HL-60 (cell line): ENCODE data around the gene DOCK6.

Source experiments
- DNase-seq, 2 experiments: peaks; one replicate each; pipeline ENCODE4 v3.0.0-alpha.2; 2010 to 2020; ENCODE audit warnings: low read depth in 1 of 2, low spot score in 1 of 2
- H3K27ac ChIP-seq: fragments of 250-450 bp; sonication (Bioruptor Pico); replicated peaks from 2 replicates; pipeline ENCODE4 v1.5.1; 2020; ENCODE audit warnings: mild to moderate bottlenecking, moderate library complexity
- H3K27me3 ChIP-seq: fragments of 250-450 bp; sonication (Bioruptor Pico); 2 replicates; pipeline ENCODE4 v1.5.1; 2021; ENCODE audit warnings: mild to moderate bottlenecking, moderate library complexity; ENCODE audit not compliant: insufficient read depth, poor library complexity, severe bottlenecking
- H3K4me3 ChIP-seq: replicated peaks from 2 replicates; pipeline ENCODE4 v1.5.1; 2011; ENCODE audit warnings: mild to moderate bottlenecking, control low read depth, low read length; ENCODE audit not compliant: insufficient read depth
- GABPA ChIP-seq: IDR thresholded peaks from 2 replicates; pipeline ENCODE4 v1.6.1; 2012; ENCODE audit warnings: low read depth
- POLR2AphosphoS5 ChIP-seq: IDR thresholded peaks from 2 replicates; pipeline ENCODE4 v1.6.1; 2012; ENCODE audit warnings: low read depth
- SPI1 ChIP-seq: IDR thresholded peaks from 2 replicates; pipeline ENCODE4 v1.6.1; 2012; ENCODE audit warnings: low read depth, mild to moderate bottlenecking, borderline replicate concordance
- TF ChIP-seq, protein P1 (sequence below): IDR thresholded peaks from 2 replicates; pipeline ENCODE4 v1.6.1; 2012; ENCODE audit warnings: low read depth; ENCODE audit not compliant: insufficient replicate concordance
- TF ChIP-seq, protein P2 (sequence below): IDR thresholded peaks from one replicate; pipeline ENCODE4 v1.5.1; 2011; ENCODE audit warnings: low read length, control low read depth, inconsistent platforms; ENCODE audit not compliant: insufficient read depth

Gene DOCK6

DNA sequence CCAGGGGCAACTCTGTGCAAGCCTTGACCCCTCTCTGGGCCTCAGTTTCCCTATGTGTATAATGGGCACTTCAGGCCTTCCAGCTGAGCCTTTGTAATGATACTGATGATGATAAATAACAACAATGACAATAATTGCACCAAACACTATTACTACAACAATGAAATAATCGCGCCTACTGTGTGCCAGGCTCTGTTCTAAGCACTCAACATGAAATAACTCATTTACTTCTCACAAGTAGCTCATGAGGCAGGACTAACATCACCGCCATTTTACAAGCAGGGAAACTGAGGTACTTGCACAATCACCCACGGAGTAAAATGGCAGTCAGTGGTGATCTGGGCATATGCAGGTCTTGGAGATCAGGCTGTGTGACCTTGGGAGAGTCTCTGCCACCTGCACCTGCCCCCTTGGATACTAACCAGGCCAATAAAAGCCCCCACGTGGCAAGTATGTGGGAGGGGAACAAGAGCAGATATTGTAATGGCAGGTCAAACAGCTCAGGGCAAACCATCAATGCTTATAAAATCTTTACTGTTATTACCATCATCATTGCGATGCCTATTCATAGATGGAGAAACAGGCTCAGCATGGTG, 23.4 kb downstream of the DOCK6 start:
- no peaks in the 10 kb centered on the region for H3K27me3 ChIP-seq
- DNase-seq = no peak
- TF ChIP-seq, protein P1, sequence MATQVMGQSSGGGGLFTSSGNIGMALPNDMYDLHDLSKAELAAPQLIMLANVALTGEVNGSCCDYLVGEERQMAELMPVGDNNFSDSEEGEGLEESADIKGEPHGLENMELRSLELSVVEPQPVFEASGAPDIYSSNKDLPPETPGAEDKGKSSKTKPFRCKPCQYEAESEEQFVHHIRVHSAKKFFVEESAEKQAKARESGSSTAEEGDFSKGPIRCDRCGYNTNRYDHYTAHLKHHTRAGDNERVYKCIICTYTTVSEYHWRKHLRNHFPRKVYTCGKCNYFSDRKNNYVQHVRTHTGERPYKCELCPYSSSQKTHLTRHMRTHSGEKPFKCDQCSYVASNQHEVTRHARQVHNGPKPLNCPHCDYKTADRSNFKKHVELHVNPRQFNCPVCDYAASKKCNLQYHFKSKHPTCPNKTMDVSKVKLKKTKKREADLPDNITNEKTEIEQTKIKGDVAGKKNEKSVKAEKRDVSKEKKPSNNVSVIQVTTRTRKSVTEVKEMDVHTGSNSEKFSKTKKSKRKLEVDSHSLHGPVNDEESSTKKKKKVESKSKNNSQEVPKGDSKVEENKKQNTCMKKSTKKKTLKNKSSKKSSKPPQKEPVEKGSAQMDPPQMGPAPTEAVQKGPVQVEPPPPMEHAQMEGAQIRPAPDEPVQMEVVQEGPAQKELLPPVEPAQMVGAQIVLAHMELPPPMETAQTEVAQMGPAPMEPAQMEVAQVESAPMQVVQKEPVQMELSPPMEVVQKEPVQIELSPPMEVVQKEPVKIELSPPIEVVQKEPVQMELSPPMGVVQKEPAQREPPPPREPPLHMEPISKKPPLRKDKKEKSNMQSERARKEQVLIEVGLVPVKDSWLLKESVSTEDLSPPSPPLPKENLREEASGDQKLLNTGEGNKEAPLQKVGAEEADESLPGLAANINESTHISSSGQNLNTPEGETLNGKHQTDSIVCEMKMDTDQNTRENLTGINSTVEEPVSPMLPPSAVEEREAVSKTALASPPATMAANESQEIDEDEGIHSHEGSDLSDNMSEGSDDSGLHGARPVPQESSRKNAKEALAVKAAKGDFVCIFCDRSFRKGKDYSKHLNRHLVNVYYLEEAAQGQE = no peak
- TF ChIP-seq GABPA (no peak), POLR2AphosphoS5 (no peak), SPI1 (no peak)
- TF ChIP-seq, protein P2, sequence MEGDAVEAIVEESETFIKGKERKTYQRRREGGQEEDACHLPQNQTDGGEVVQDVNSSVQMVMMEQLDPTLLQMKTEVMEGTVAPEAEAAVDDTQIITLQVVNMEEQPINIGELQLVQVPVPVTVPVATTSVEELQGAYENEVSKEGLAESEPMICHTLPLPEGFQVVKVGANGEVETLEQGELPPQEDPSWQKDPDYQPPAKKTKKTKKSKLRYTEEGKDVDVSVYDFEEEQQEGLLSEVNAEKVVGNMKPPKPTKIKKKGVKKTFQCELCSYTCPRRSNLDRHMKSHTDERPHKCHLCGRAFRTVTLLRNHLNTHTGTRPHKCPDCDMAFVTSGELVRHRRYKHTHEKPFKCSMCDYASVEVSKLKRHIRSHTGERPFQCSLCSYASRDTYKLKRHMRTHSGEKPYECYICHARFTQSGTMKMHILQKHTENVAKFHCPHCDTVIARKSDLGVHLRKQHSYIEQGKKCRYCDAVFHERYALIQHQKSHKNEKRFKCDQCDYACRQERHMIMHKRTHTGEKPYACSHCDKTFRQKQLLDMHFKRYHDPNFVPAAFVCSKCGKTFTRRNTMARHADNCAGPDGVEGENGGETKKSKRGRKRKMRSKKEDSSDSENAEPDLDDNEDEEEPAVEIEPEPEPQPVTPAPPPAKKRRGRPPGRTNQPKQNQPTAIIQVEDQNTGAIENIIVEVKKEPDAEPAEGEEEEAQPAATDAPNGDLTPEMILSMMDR = no peak
- no peak overlapping the region for H3K27ac ChIP-seq
- no peak overlapping the region for H3K4me3 ChIP-seq

DNA sequence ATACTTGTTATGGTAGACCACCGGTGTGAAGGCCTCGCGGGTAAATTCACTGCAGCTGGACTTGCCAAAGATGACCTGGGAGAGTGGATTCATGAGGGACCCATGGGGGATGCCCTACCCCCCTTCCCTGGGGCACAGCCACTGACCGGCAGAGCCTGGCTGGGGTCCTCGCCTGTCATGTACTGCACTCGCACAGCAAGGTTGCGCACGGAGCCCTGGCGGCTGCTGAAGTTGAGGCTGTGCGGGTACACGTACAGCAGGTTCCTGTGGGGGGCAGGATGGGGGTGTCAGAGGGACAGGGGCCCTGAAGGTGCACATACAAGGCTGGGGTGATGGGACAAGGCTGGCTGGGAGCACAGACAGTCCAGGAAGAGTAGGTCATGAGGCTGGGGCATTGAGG, 24.3 kb downstream of the DOCK6 start:
- no peak for TF ChIP-seq POLR2AphosphoS5
- Histone ChIP-seq H3K4me3 (no peak overlapping the region), H3K27ac (no peak overlapping the region), H3K27me3 (no peaks in the 10 kb centered on the region)
- DNase-seq = no peak

DNA sequence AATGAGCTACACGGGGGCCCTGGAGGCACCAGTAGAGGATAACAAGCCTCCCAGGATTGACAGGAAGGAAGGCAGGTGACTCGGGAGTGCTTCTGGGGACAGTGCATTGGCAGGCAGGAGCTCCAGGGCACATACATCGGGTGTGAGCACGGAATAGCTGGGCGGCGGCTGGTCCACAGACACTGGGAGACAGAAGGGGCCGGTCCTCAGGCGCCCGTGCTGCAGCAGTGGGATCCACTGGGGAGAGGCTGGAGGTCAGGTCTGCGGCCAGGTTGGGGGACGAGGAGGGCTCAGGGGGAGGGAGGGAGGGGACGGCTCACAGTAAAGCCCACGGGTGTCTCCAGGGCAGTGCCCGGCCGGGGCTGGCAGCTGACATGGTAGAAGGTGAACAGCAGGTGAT, 25.0 kb downstream of the DOCK6 start:
- no peak overlapping the region for H3K4me3 ChIP-seq
- no peaks in the 10 kb centered on the region for H3K27me3 ChIP-seq
- H3K27ac ChIP-seq = no peak overlapping the region
- DNase-seq = no peak
- TF ChIP-seq, protein P1 = no peak
- no peak for TF ChIP-seq SPI1
- no peak for TF ChIP-seq GABPA
- TF ChIP-seq, protein P2 = no peak
- no peak for TF ChIP-seq POLR2AphosphoS5

DNA sequence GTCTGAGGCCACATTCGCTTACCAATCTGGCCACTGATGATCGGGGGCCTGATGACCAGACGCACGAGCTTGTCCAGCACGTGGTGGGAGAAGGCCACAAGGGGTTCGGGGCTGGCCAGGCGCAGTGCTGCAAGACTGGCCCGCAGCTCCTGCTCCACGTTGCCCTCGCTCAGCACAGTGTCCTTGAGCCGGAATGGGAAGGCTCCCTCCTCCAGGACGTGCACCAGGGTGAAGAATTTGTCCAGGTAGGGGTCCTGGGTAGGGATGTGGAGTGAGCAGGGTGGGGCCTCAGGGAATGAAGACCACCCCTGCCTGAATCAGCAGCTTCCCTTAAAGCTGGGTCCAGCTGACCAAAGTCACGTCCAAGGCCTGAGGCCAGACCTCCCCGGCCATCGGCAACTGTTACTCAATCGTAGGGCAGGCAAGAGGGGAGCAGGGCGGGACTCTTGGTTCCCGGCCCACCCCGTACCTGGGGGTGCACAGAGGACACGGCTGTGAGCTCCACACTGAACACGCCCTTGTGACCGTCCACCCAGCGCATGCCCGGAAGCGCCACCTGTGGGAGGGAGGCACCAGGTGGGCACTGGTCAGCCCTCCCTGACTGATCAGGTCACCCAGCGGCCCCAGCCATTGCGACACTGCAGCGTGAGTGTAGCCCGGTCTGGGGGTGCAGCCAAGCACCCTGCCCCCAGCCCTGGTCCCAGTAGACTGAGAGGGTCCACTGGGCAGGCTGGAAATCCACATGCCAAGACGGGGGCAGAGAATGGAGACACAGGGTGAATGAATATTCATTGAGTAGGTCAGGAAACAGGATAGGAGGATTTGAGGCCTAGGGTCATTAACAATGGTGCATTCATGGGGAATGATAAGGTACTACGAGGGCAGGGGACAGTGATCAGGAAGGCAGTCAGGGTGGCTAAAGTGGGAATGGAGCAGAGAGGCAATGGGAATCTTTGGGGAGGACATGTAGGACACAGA, 25.7 kb downstream of the DOCK6 start:
- no peak for DNase-seq
- Histone ChIP-seq H3K27ac (no peak overlapping the region), H3K4me3 (no peak overlapping the region), H3K27me3 (no peaks in the 10 kb centered on the region)
- TF ChIP-seq, protein P2 = no peak
- TF ChIP-seq SPI1 = no peak
- TF ChIP-seq POLR2AphosphoS5 = no peak
- TF ChIP-seq, protein P1 = no peak
- TF ChIP-seq GABPA = no peak
